Common myeloid progenitor, CD34-positive (primary cell): Measurements from ENCODE around the gene WNT6. TPM values are rescaled to one million over a fixed set of nuclear protein-coding genes. Genes with fewer than 3 reads are reported as not detected.

Experiments used
- CTCF ChIA-PET: fragments of 350-600 bp; sonication (Branson Sonifier 250); formaldehyde crosslinking; loops from one replicate; lab custom pipeline; 2021; ENCODE audit warnings: antibody characterized with exemption; lab: Charles Lee
- POLR2A ChIA-PET: fragments of 350-600 bp; sonication (Branson Sonifier 250); formaldehyde crosslinking; loops from one replicate; lab custom pipeline; 2021; ENCODE audit warnings: antibody characterized with exemption; lab: Charles Lee
- DNase-seq, 3 donors: peaks; one replicate each; pipeline versions ENCODE4 v3.0.0 to v3.0.0-alpha.2; 2013
- H3K27ac ChIP-seq, 2 experiments: 1 replicate in 1 of 2; 2 replicates in 1 of 2; pipeline ENCODE4 v1.7.0; 2013; ENCODE audit warnings: inconsistent platforms in 2 of 2, low read length in 2 of 2, mild to moderate bottlenecking in 2 of 2, low read depth in 1 of 2, moderate library complexity in 1 of 2; ENCODE audit not compliant: severe bottlenecking in 2 of 2, insufficient read depth in 1 of 2, poor library complexity in 1 of 2
- H3K27me3 ChIP-seq, 5 experiments: replicated peaks in 2 of 5; 1 replicate in 3 of 5; 2 replicates in 2 of 5; pipeline versions ENCODE4 v1.6.1 to v1.7.0; 2013; ENCODE audit warnings: low read length in 4 of 5, mild to moderate bottlenecking in 2 of 5, moderate library complexity in 2 of 5, inconsistent platforms in 1 of 5; ENCODE audit not compliant: insufficient read depth in 5 of 5, control insufficient read depth in 4 of 5
- H3K36me3 ChIP-seq, 4 experiments: 1 replicate in 2 of 4; 2 replicates in 2 of 4; pipeline versions ENCODE4 v1.6.1 to v1.7.0; 2013; ENCODE audit warnings: low read length in 3 of 4, control low read depth in 1 of 4, mild to moderate bottlenecking in 1 of 4; ENCODE audit not compliant: control insufficient read depth in 4 of 4, insufficient read depth in 4 of 4
- H3K4me1 ChIP-seq, 4 experiments: 1 replicate in 3 of 4; 2 replicates in 1 of 4; pipeline versions ENCODE4 v1.6.1 to v1.7.1; 2013; ENCODE audit warnings: low read length in 3 of 4, mild to moderate bottlenecking in 3 of 4, control low read depth in 1 of 4, inconsistent platforms in 1 of 4, moderate library complexity in 1 of 4; ENCODE audit not compliant: control insufficient read depth in 4 of 4, insufficient read depth in 4 of 4; ENCODE audit errors: control extremely low read depth in 1 of 4
- H3K4me3 ChIP-seq, 7 experiments: 1 replicate in 4 of 7; 2 replicates in 3 of 7; pipeline versions ENCODE4 v1.5.1 to v1.7.0; 2013; ENCODE audit warnings: mild to moderate bottlenecking in 7 of 7, low read length in 6 of 7, moderate library complexity in 6 of 7, inconsistent platforms in 2 of 7, low read depth in 2 of 7, control low read depth in 1 of 7; ENCODE audit not compliant: insufficient read depth in 4 of 7, control insufficient read depth in 1 of 7; ENCODE audit errors: extremely low read depth in 1 of 7
- H3K9me3 ChIP-seq, 5 experiments: 1 replicate in 4 of 5; 2 replicates in 1 of 5; pipeline versions ENCODE4 v1.6.1 to v1.7.1; 2013; ENCODE audit warnings: low read length in 4 of 5, mild to moderate bottlenecking in 2 of 5, inconsistent platforms in 1 of 5, low read depth in 1 of 5, moderate library complexity in 1 of 5; ENCODE audit not compliant: control insufficient read depth in 4 of 5, insufficient read depth in 2 of 5; ENCODE audit errors: control extremely low read depth in 1 of 5
- WGBS: methylation state at CpG from one replicate; pipeline ENCODE4 v1.1.5; 2013; ENCODE audit not compliant: insufficient coverage; 5-methylcytosine and 5-hydroxymethylcytosine counted together
- polyA plus RNA-seq: library from polyadenylated mRNA; unstranded; fragments of 120-200 nt; gene quantifications from one replicate; pipeline ENCODE4 v1.2.1, GENCODE V29; 2013

WNT6 gene
- 0.03 TPM for polyA plus RNA-seq

- H3K36me3 ChIP-seq: no peaks in the 10 kb centered on the region
- no peak for DNase-seq
- no peak within 1 kb of the TSS for H3K27ac ChIP-seq
- peaks cover 0 to 3% (median 0%) of the 10 kb centered on the region in 5 experiments for H3K9me3 ChIP-seq
- ChIA-PET POLR2A (no interaction called here), CTCF (interaction anchor here (1.0 to 16.8 kb wide), 4 partner anchors 15 to 121 kb away, joined by 3 to 233 read pairs (median 17); partner anchors contain the start of gene WNT10A)
- H3K4me3 ChIP-seq: peak within 1 kb of the TSS in 3 of 7 experiments; percentile 13 to 42 (median 32)
- H3K4me1 ChIP-seq: peaks cover 0 to 24% (median 11%) of the 10 kb centered on the region in 4 experiments
- H3K27me3 ChIP-seq: peaks cover 8 to 93% (median 52%) of the 10 kb centered on the region in 5 experiments
- 0% methylated on average over 41 of the region's 64 CpGs for WGBS
Measured at GRCh38 chr2:218859556-218859987, at the start of gene WNT6. TSS of gene WNT6 (plus strand) at chr2:218859805. CDS start at chr2:218860038, 233 bp downstream.

- Histone ChIP-seq H3K27ac (no peak overlapping the region), H3K4me3 (no peak overlapping the region), H3K4me1 (peaks cover 0 to 6% (median 4%) of the 10 kb centered on the region in 4 experiments), H3K27me3 (peaks cover 3 to 7% (median 6%) of the 10 kb centered on the region in 5 experiments), H3K9me3 (no peaks in the 10 kb centered on the region), H3K36me3 (no peaks in the 10 kb centered on the region)
- WGBS: 80% methylated on average over 1 of the region's 2 CpGs
- ChIA-PET POLR2A (no interaction called here), CTCF (interaction anchor here (1.1 kb wide), 1 partner anchor 37 kb away, joined by 3 read pairs; no protein-coding TSS in a partner anchor)
- DNase-seq: peak in 1 of 3 donors; percentile 13
Measured at GRCh38 chr2:218810256-218810655, 49.3 kb upstream of the WNT6 start.

- H3K4me3 ChIP-seq: no peak overlapping the region
- H3K9me3 ChIP-seq: no peaks in the 10 kb centered on the region
- peaks cover 0 to 4% (median 3%) of the 10 kb centered on the region in 4 experiments for H3K4me1 ChIP-seq
- ChIA-PET POLR2A (no interaction called here), CTCF (interaction anchor here (0.5 kb wide), 1 partner anchor 62 kb away, joined by 3 read pairs; no protein-coding TSS in a partner anchor)
- 70% methylated on average over 4 of the region's 4 CpGs for WGBS
- H3K27me3 ChIP-seq: peaks cover 2 to 9% (median 7%) of the 10 kb centered on the region in 5 experiments
- H3K27ac ChIP-seq: no peak overlapping the region
- no peaks in the 10 kb centered on the region for H3K36me3 ChIP-seq
- no peak for DNase-seq
Measured at GRCh38 chr2:218811382-218811781, 48.2 kb upstream of the WNT6 start.

GRCh38 chr2:218812096-218812815, 47.3 kb upstream of the WNT6 start:
- no peaks in the 10 kb centered on the region for H3K4me1 ChIP-seq
- H3K27me3 ChIP-seq: peaks cover 2 to 9% (median 7%) of the 10 kb centered on the region in 5 experiments
- ChIA-PET CTCF (no interaction called here), POLR2A (no interaction called here)
- WGBS: 95% methylated on average over 18 of the region's 21 CpGs
- H3K9me3 ChIP-seq: no peaks in the 10 kb centered on the region
- no peak overlapping the region for H3K4me3 ChIP-seq
- DNase-seq: no peak
- H3K27ac ChIP-seq: no peak overlapping the region
- H3K36me3 ChIP-seq: no peaks in the 10 kb centered on the region

- H3K27ac ChIP-seq: no peak overlapping the region
- ChIA-PET POLR2A (no interaction called here), CTCF (no interaction called here)
- H3K4me3 ChIP-seq: no peak overlapping the region
- peaks cover 2 to 9% (median 7%) of the 10 kb centered on the region in 5 experiments for H3K27me3 ChIP-seq
- no peaks in the 10 kb centered on the region for H3K4me1 ChIP-seq
- no peaks in the 10 kb centered on the region for H3K36me3 ChIP-seq
- H3K9me3 ChIP-seq: no peaks in the 10 kb centered on the region
- DNase-seq: no peak
- 89% methylated on average over 4 of the region's 5 CpGs for WGBS
Measured at GRCh38 chr2:218812861-218813260, 46.7 kb upstream of the WNT6 start.

GRCh38 chr2:218813771-218814460, 45.7 kb upstream of the WNT6 start:
- DNase-seq: no peak
- Histone ChIP-seq H3K9me3 (no peaks in the 10 kb centered on the region), H3K4me1 (no peaks in the 10 kb centered on the region), H3K27ac (no peak overlapping the region), H3K27me3 (peaks cover 0 to 9% (median 5%) of the 10 kb centered on the region in 5 experiments), H3K36me3 (no peaks in the 10 kb centered on the region), H3K4me3 (no peak overlapping the region)
- WGBS: 83% methylated on average over 9 of the region's 11 CpGs
- POLR2A ChIA-PET: no interaction called here
- CTCF ChIA-PET: no interaction called here
